Measurements from ENCODE around the gene UBE2QL1. TPM values are rescaled to one million over a fixed set of nuclear protein-coding genes. Genes with fewer than 3 reads are reported as not detected.

Gene UBE2QL1
- total RNA-seq, 1 experiment from 2014 or later: 0.11 TPM

GRCh38 chr5:6459896-6460295, 11.2 kb downstream of the UBE2QL1 start:
- H3K27ac Mint-ChIP-seq: no peak overlapping the region
- peaks cover 75% of the 10 kb centered on the region for H3K27me3 Mint-ChIP-seq (ENCODE audit: low read depth)

More at GRCh38 chr5:6459896-6460295, 11.2 kb downstream of the UBE2QL1 start:
- Histone ChIP-seq H2AK5ac (ENCODE audit: insufficient read length, low read length) (no peak overlapping the region), H3K14ac (ENCODE audit: insufficient read depth, low read length) (no peak overlapping the region), H3K18ac (ENCODE audit: insufficient read length, low read depth, low read length) (no peak overlapping the region), H2BK120ac (ENCODE audit: low read depth, low read length, poor library complexity, severe bottlenecking) (no peak overlapping the region), H3K27me3 (ENCODE audit: insufficient read depth, low read length) (peaks cover 2% of the 10 kb centered on the region; the same call in 1 of the 2 replicates), H2BK12ac (ENCODE audit: insufficient read length, low read depth, low read length) (no peak overlapping the region), H3K79me1 (ENCODE audit: insufficient read depth, low read depth, low read length, poor library complexity, severe bottlenecking) (no peaks in the 10 kb centered on the region), H3K4me2 (ENCODE audit: insufficient read depth, insufficient read length, low read length) (no peak overlapping the region), H3T11ph (ENCODE audit: low read length) (no peak overlapping the region), H4K91ac (ENCODE audit: insufficient read length, low read depth, low read length) (no peak overlapping the region), H3K79me2 (ENCODE audit: insufficient read depth, low read length) (no peaks in the 10 kb centered on the region), H4K5ac (ENCODE audit: insufficient read length, low read depth, low read length) (no peak overlapping the region), H3K56ac (ENCODE audit: insufficient read length, low read depth, low read length) (no peak overlapping the region), H3K23ac (ENCODE audit: insufficient read length, low read depth, low read length) (no peak overlapping the region), H2BK20ac (ENCODE audit: low read depth, low read length, poor library complexity, severe bottlenecking) (no peak overlapping the region), H2AFZ (ENCODE audit: low read length) (no peak overlapping the region), H3K4ac (ENCODE audit: low read depth, low read length) (no peak overlapping the region), H3K27ac (ENCODE audit: insufficient read length, low read depth, low read length) (no peak overlapping the region), H3K23me2 (ENCODE audit: insufficient read length, low read depth, low read length, poor library complexity, severe bottlenecking) (no peaks in the 10 kb centered on the region), H4K20me1 (ENCODE audit: control insufficient read depth, insufficient read depth, insufficient read length) (no peaks in the 10 kb centered on the region), H4K8ac (replicated peaks; ENCODE audit: insufficient read length, low read depth, low read length) (no peak overlapping the region), H3K9me3 (ENCODE audit: control insufficient read depth, low read depth, low read length) (no peaks in the 10 kb centered on the region), H2BK5ac (ENCODE audit: insufficient read length, low read length) (no peak overlapping the region), H3K9ac (ENCODE audit: extremely low read depth, insufficient read length, low read length) (no peak overlapping the region), H3K4me1 (ENCODE audit: insufficient read depth, low read length) (no peaks in the 10 kb centered on the region), H2BK15ac (ENCODE audit: low read depth, low read length) (no peak overlapping the region)
- no peak for DNase-seq
- no peak for TF ChIP-seq CTCF (conservative IDR thresholded peaks at IDR 0.05)
- Mint-ChIP-seq H3K36me3 (ENCODE audit: insufficient read depth in 1 of 3, low read depth in 3 of 3) (no peaks in the 10 kb centered on the region), H3K4me3 (no peak overlapping the region), H3K9me3 (no peaks in the 10 kb centered on the region), H3K4me1 (no peaks in the 10 kb centered on the region)
- no CpG with 5 or more reads among the region's 5 CpGs for WGBS (ENCODE audit: extremely low coverage, insufficient read length, low lambda C conversion rate)
